ENCODE results near the gene UROC1. TPM values are rescaled to one million over a fixed set of nuclear protein-coding genes. Genes with fewer than 3 reads are reported as not detected.

The UROC1 gene
- total RNA-seq, 2 experiments from 2014 or later = not detected

DNA sequence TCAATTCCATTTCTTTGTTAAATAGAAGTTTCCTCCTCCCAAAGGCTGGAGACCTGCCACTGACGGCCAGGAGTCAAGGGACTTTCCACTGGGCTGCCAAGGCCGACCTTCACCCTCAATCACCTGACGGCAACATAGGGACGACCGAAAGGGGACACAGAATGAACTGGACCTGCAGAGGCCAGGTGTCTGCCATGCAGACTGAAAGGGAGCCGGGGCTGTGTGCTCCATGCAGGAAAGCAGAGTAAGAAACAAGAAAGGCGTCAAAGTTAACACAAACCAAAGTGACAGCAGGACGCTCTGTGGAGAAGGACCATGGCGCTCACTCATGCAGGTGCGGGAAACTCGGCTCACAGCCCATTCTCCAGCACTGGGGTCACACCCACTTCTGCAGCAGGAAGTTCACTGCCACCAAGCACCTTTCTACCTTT lies 67.9 kb downstream of the UROC1 start:
- no peak overlapping the region for H3K27ac Mint-ChIP-seq
- ChIA-PET POLR2A (no interaction called here), CTCF (no interaction called here)
- no peaks in the 10 kb centered on the region for H3K4me1 Mint-ChIP-seq (ENCODE audit: low read depth)
- peaks cover 22% of the 10 kb centered on the region for H3K36me3 Mint-ChIP-seq
- intact Hi-C loops (cut with micrococcal nuclease) = no loop called here
- H3K27me3 Mint-ChIP-seq = no peaks in the 10 kb centered on the region
- H3K4me3 Mint-ChIP-seq = no peak overlapping the region
- no peaks in the 10 kb centered on the region for H3K9me3 Mint-ChIP-seq
- DNase-seq = no peak

DNA sequence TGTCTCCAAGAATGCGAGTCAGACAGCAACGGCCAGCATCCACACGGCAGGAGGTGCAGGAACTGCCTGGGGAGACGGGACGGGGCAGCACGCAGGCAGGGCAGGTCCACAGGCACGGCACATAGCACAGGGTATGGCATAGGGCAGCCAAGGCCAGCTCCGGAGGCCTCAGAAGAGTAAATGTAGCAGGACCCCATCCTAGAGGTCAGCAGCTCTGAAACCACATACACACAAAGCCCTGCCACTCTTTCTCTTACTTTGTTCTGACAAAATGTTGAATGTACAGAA lies 68.7 kb downstream of the UROC1 start:
- POLR2A ChIA-PET = no interaction called here
- CTCF ChIA-PET = no interaction called here
- Mint-ChIP-seq H3K4me1 (ENCODE audit: low read depth) (no peaks in the 10 kb centered on the region), H3K36me3 (peaks cover 22% of the 10 kb centered on the region), H3K9me3 (no peaks in the 10 kb centered on the region), H3K27me3 (no peaks in the 10 kb centered on the region), H3K4me3 (no peak overlapping the region), H3K27ac (no peak overlapping the region)
- DNase-seq = no peak
- intact Hi-C loops (cut with micrococcal nuclease) = no loop called here

DNA sequence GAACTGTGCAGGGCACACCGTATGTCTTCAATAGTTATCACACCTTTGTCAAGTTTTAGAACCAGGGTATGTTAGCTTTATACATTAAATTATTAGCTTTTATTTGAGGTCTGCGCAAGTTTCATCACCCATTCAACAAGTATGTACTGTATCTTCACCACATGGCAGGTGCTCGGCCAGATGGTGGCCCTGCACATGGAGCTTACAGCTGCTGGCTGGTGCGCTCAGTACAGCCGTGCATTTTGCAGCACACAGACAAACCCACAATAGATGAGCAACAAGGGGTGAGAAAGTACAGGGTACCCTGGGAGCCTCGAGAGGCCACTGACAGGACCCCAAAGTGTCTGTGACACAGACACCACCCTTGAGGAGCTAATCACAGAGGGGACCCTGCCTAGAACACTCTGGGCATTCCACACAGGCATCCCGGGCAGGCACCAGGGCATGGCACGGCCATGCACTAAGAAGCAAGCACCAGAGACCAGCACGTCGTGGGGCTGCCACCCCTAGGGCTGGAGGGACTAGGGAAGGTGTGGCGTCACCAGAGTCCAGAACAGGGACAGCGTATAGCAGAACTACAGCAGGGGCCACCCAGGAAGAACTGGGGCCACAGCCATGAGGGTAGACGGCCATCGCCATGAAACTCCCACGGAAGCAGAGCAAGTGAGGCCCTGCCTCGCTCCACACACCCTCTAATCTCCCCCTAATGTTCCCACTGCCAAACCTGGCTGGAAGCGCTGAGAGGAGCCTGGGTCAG lies 69.3 kb downstream of the UROC1 start:
- intact Hi-C loops (cut with micrococcal nuclease) = no loop called here
- CTCF ChIA-PET = no interaction called here
- no peak for DNase-seq
- Mint-ChIP-seq H3K4me1 (ENCODE audit: low read depth) (no peaks in the 10 kb centered on the region), H3K27me3 (no peaks in the 10 kb centered on the region), H3K4me3 (no peak overlapping the region), H3K27ac (no peak overlapping the region), H3K36me3 (peaks cover 22% of the 10 kb centered on the region), H3K9me3 (no peaks in the 10 kb centered on the region)
- POLR2A ChIA-PET = no interaction called here

DNA sequence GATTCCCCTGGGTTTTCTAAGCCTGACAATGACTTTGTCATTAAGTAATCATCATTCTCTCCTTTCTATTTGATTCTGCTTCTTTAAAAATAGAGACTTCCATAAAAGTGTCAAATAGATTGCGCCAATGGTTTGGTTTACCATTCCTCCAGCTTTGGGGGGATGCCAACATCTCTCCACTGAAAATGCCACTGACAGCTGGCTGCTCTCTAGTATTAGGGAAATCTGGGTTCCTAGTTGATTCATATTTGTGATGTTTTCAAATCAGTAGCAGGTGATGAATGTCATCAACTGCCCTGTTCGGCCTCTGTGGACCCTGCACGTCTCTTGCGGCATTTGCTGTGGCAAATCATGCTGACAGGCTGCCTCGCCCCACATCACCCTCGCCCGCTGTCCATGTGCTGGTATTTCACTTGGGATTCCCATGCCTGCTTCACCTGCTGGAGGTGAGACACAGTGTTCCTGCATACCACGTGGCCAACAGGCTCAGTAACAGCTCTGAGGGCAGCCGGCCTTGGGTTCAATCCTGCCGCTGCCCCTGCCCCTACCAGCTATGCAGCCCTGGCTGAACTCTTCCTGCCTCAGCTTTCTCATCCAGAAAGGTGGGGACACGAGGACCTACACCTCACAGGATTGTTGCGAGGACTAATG lies 70.0 kb downstream of the UROC1 start:
- H3K9me3 Mint-ChIP-seq = no peaks in the 10 kb centered on the region
- peaks cover 22% of the 10 kb centered on the region for H3K36me3 Mint-ChIP-seq
- intact Hi-C loops (cut with micrococcal nuclease) = no loop called here
- no peak for DNase-seq
- CTCF ChIA-PET = no interaction called here
- H3K27ac Mint-ChIP-seq = no peak overlapping the region
- H3K4me3 Mint-ChIP-seq = no peak overlapping the region
- no peaks in the 10 kb centered on the region for H3K27me3 Mint-ChIP-seq
- POLR2A ChIA-PET = no interaction called here
- H3K4me1 Mint-ChIP-seq (ENCODE audit: low read depth) = no peaks in the 10 kb centered on the region

DNA sequence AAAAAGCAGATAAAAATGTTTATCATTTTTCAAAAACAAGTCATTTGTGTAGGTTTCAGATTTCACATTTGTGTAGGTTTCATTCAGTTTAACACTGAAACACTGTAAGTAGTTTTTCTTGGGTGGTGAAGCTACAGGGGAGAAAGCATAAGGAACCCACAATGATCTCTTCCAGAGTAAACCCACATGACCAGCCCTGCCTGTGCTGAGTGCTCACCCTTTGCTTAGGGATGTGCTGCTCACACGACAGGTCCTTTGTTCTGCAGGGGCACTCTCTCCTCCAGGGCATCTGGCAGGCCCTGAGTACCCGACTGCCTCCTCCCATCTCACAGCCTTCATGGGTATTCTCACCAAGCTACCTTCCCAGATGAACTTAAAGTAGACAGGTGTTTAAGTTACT lies 70.8 kb downstream of the UROC1 start:
- CTCF ChIA-PET = no interaction called here
- Mint-ChIP-seq H3K27me3 (no peaks in the 10 kb centered on the region), H3K27ac (no peak overlapping the region), H3K36me3 (peaks cover 20% of the 10 kb centered on the region), H3K9me3 (no peaks in the 10 kb centered on the region), H3K4me1 (ENCODE audit: low read depth) (no peaks in the 10 kb centered on the region), H3K4me3 (no peak overlapping the region)
- POLR2A ChIA-PET = no interaction called here
- intact Hi-C loops (cut with micrococcal nuclease) = no loop called here
- DNase-seq = no peak

DNA sequence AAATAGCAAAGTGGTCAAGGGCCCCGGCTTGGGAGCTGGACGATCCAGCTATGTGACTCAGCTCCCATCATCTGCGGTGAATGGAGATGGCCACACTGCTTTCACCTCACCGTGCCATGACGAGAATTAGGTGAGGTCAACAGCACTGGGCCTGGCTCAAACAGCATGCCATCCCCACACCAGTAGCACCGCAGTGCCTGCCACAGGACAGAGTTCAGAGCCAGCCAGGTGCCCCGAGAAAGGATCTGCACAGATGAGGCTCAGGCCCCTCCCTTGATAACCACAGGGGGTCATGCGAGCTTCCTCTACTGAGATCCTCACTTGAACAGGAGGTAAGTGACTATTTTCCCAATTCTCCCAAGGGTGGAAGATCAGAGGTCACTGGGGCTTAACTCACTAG lies 71.3 kb downstream of the UROC1 start:
- H3K4me3 Mint-ChIP-seq = no peak overlapping the region
- no peaks in the 10 kb centered on the region for H3K27me3 Mint-ChIP-seq
- ChIA-PET POLR2A (no interaction called here), CTCF (no interaction called here)
- intact Hi-C loops (cut with micrococcal nuclease) = no loop called here
- no peaks in the 10 kb centered on the region for H3K9me3 Mint-ChIP-seq
- peaks cover 16% of the 10 kb centered on the region for H3K36me3 Mint-ChIP-seq
- H3K4me1 Mint-ChIP-seq (ENCODE audit: low read depth) = no peaks in the 10 kb centered on the region
- DNase-seq = no peak
- no peak overlapping the region for H3K27ac Mint-ChIP-seq

DNA sequence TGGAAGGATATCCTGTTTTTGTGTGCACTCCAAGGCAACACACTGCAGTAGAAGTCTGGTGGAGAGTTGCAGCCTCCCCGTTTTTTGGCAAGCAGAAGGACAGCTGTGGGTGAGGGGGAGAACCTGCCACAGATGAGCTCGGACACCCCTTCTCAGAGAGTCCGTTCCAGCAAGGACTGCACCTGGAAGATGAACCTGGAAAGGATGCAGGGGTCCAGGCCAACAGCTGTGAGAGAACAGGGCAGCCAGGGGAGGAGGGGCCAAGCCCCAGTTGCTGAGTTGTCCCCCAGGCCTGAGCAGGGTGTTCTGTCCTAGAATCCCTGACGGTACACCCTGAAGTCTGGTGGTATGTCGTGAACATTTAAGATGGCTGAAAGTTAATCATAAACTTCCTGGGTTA lies 72.1 kb downstream of the UROC1 start:
- intact Hi-C loops (cut with micrococcal nuclease) = no loop called here
- no peaks in the 10 kb centered on the region for H3K27me3 Mint-ChIP-seq
- H3K27ac Mint-ChIP-seq = no peak overlapping the region
- DNase-seq = no peak
- no peaks in the 10 kb centered on the region for H3K4me1 Mint-ChIP-seq (ENCODE audit: low read depth)
- ChIA-PET CTCF (no interaction called here), POLR2A (no interaction called here)
- peaks cover 11% of the 10 kb centered on the region for H3K36me3 Mint-ChIP-seq
- no peaks in the 10 kb centered on the region for H3K9me3 Mint-ChIP-seq
- no peak overlapping the region for H3K4me3 Mint-ChIP-seq

DNA sequence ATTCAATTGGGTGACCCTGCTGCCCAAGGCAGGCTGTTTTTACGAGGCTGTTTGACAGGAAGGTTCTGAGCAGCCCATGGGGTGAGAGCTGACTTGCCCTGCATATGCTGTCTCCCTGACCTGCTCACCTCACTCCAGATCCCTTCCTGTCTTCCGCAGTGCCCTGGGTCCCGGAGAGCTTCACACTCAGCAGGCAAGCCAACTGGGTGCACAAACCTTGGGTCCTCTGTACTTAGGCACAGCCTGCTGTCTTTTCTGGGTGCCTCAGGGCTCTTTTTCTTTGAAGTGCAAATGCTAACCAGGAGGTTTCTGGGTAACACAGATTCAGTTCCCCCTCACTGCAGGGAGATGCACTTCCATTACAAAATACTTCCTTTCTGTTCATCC lies 74.7 kb downstream of the UROC1 start:
- CTCF ChIA-PET = no interaction called here
- Mint-ChIP-seq H3K9me3 (no peaks in the 10 kb centered on the region), H3K27ac (no peak overlapping the region), H3K4me3 (no peak overlapping the region), H3K36me3 (peaks cover 12% of the 10 kb centered on the region), H3K27me3 (no peaks in the 10 kb centered on the region), H3K4me1 (ENCODE audit: low read depth) (no peaks in the 10 kb centered on the region)
- no peak for DNase-seq
- intact Hi-C loops (cut with micrococcal nuclease) = no loop called here
- POLR2A ChIA-PET = no interaction called here

DNA sequence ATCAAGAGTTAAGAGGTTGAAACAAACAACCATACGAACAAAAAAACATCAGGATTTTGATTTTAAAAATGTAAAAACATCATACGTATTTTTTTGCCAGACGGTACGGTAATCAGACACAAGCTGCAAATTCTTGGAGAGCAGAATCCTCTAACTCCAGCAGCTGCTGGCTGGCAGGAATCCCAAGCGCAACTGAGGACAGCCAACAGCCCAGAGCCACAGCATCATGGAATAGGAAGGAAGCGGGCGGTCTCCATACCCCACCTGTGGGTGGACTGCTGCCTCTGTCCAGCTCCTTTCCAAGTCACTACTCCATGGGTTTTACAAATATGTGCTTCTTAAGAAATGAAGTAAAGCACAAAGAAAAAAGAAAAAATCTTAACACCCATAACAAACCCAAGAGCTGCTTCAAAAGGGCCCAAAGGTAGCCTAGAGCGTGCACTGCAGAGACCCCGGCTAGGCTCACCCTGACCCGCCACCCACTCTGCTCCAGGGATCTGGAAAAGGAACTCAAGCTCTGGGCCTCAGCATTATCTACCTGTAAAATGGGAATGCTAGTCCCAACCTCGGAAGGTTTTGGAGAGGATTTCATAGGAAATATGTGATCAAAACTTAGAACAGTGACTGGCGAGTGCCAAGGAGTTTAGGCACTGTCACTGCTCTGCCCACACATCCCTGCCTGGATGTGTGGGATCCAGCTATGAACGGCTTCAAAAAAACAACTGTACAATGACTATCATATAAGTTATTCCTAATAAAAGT lies 75.3 kb downstream of the UROC1 start:
- Mint-ChIP-seq H3K4me1 (ENCODE audit: low read depth) (no peaks in the 10 kb centered on the region), H3K36me3 (peaks cover 18% of the 10 kb centered on the region), H3K4me3 (no peak overlapping the region), H3K9me3 (no peaks in the 10 kb centered on the region), H3K27me3 (no peaks in the 10 kb centered on the region), H3K27ac (no peak overlapping the region)
- intact Hi-C loops (cut with micrococcal nuclease) = no loop called here
- no peak for DNase-seq
- ChIA-PET POLR2A (interaction anchor here (0.5 kb wide), 1 partner anchor 1435 kb away, joined by 4 read pairs; no protein-coding TSS in a partner anchor), CTCF (no interaction called here)

DNA sequence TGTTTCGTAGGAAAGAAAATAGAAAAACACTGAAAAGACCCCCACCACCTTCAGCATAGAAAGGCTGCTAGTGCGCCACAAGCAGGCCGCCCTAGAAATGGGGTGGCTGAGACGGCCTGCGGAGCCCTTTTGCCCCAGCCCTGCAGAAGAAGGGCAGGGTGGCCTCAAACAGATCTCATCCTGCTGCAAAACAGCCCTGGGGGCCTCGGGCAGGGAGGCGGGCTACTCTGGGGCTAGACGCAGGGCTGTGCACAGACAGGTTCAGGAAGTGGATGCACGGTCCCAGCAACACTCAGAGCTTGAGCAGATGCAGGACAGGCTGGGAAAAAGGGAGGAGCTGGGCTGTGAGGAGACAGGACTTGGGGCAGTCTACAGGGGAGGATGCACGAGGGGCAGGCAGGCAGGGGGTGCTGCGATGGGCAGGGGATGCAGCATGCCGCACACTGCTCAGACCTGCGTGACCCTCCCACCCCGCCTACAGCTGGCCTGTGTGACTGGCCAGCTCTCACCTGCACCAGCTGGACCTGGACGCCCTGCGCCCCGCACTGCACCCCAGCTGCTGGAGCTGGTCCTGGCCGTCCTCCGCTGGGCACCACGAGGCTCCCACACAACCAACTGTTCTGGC lies 76.2 kb downstream of the UROC1 start:
- intact Hi-C loops (cut with micrococcal nuclease) = no loop called here
- CTCF ChIA-PET = no interaction called here
- H3K9me3 Mint-ChIP-seq = no peaks in the 10 kb centered on the region

DNA sequence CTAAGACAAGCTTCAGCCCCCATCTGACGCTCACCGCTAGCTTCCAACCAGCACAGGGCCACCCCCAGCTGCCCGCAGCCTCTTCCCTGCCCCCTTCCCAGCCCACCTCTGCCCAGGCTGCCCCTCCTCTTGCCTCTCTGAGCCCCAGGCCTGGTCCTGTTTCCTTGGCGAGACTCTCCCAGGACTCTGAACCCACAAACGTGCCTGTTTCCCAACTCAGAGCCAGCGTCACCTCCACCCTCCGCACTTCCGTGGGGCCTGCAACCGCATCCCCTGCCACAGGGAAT lies 76.9 kb downstream of the UROC1 start:
- no peaks in the 10 kb centered on the region for H3K4me1 Mint-ChIP-seq (ENCODE audit: low read depth)
- CTCF ChIA-PET = no interaction called here
- H3K36me3 Mint-ChIP-seq = peaks cover 25% of the 10 kb centered on the region
- no peak for DNase-seq
- no peaks in the 10 kb centered on the region for H3K9me3 Mint-ChIP-seq
- H3K27ac Mint-ChIP-seq = no peak overlapping the region
- H3K27me3 Mint-ChIP-seq = no peaks in the 10 kb centered on the region
- POLR2A ChIA-PET = no interaction called here
- intact Hi-C loops (cut with micrococcal nuclease) = no loop called here
- no peak overlapping the region for H3K4me3 Mint-ChIP-seq

More for the DNA sequence above, 76.2 kb downstream of the UROC1 start:
- no peaks in the 10 kb centered on the region for H3K27me3 Mint-ChIP-seq
- no peak for DNase-seq
- POLR2A ChIA-PET = no interaction called here
- H3K27ac Mint-ChIP-seq = no peak overlapping the region
- H3K4me3 Mint-ChIP-seq = no peak overlapping the region
- H3K36me3 Mint-ChIP-seq = peaks cover 22% of the 10 kb centered on the region
- H3K4me1 Mint-ChIP-seq (ENCODE audit: low read depth) = no peaks in the 10 kb centered on the region

DNA sequence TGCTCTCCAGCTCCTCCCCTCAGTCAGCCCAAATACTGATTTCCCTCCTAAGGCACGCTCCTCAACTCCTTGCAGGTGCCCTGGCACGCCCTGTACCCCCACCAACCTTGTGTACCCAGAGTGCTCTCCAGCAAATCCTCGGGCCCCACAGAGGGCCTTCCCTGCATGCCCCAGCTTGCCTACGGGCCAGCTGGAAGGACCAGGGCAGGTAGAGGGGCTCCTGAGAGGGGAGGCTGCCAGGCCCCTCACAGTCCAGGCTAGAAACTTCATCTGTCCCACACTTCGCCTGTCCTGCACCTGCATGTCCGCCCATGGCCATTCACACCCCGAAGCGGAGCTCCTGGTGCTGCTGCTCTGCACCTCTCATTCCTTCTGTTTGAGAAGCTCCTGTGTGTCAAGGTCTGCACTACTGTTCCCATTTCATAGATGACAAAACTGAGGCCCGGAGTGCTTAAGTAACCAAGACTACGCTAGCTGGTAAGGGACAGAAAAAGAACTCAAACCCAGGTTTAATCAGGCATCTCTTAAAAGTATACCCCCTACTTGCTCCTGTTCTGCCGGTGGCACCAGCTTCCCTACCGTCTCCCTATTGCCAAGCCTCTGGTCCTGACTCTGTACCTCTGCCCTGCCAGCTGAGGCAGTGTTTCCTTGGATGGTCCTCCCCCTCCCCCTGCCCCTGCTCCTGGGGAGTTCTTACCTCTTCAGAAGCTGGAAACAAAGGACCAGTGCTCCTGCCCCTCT lies 77.4 kb downstream of the UROC1 start:
- CTCF ChIA-PET = no interaction called here
- POLR2A ChIA-PET = no interaction called here
- Mint-ChIP-seq H3K27ac (no peak overlapping the region), H3K4me3 (no peak overlapping the region), H3K27me3 (no peaks in the 10 kb centered on the region), H3K4me1 (ENCODE audit: low read depth) (no peaks in the 10 kb centered on the region), H3K9me3 (no peaks in the 10 kb centered on the region), H3K36me3 (peaks cover 29% of the 10 kb centered on the region)
- intact Hi-C loops (cut with micrococcal nuclease) = no loop called here
- no peak for DNase-seq
